ENCODE results near the gene CD38.
"Not testable (repeated sequence)": the region's sequence is repeated elsewhere in the genome, so short reads cannot be mapped to it uniquely, and the experiment has no call there.

Gene CD38

DNA sequence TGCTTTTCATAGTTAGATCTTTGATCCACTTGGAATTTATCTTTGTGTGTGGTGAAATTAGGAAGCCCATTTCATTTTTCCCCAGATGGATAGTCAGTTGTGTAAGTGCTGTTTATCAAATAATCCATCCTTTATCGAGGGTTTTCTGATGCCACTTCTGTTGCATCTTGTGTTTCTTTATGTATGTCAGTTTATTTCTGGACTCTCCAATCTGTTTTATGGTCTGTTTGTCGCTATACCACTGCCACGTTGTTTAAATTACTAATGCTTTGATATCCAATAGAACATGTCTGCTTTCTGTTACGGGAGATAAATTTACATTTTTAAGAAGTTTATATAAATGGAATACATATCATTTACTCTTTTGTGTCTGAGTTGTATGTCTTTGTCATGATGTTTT, 21.0 kb downstream of the CD38 start:
- no peak for DNase-seq (ENCODE audit: low read depth)

DNA sequence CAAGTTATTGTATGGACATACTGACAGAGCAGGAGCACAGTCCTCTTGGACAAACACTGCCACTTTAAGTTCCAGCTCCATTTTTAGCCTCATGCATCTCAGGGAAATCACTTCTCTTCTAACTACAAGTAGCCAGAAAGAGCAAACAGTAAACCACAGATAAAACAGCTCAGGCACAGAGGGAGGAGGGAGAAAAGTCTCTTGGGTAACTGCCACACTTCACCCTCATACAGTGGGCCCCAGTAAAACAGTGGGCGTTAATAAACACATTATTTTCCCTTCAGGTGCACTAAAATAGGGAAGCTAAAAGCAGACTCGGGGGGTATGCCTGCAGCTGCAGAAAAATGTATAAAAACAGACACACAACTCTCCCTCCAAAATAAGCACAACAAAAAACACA, 21.6 kb downstream of the CD38 start:
- DNase-seq (ENCODE audit: low read depth) = no peak

DNA sequence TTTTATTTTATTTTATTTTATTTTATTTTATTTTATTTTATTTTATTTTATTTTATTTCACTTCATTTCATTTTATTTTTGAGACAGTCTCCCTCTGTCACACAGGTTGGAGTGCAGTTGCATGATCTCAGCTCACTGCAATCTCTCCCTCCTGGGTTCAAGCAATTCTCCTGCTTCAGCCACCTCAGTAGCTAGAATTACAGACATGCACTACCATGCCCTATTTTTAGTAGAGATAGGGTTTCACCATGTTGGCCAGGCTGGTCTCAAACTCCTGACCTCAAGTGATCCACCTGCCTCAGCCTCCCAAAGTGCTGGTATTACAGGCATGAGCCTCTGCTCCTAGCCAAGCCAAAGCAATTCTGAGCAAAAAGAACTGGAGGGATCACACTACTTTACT, 24.4 kb downstream of the CD38 start:
- not testable (repeated sequence) for DNase-seq (ENCODE audit: low read depth)

DNA sequence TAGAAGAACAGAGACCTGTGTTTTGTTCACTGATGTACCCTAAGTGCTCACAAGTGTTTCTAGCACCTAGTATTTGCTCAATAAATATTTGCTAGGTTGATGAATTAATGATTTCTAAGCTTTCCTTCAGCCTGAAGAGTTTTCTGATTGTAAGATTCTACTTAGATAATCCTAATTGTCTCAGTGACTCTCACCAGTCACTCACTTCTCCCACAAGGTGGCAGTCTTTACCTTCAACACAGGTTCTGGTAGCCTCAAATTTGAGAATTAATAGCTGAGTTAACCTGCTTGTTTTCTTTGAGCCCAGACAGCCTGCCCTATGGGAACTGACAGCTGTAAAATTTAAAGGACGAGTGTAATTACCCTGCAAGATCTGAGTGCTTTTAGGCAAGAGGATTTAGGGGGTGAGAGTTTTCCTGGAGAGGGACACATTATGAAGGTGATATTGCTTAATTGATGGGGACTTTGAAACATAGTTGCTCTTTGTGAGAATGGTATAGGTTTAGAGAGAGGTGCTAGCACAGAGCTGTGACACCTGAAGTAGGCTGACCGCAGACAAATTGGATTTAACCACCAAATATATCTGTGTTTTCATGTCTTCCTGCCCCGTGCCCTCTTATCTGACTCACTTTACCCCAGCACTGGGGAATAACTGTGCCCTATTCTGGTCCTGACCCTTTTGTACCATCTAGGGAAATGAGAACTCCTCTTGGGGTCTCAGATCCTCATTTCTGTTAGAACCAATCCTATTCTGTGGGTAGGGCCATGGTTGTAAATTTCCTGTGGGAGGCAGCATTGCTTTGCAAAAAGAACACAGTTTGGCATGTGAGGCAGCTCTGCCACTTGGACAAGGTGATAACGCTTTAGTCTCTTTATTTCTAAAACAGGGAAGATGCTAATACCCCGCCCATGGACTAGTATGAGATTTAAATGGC, 27.7 kb downstream of the CD38 start:
- DNase-seq (ENCODE audit: low read depth) = no peak

DNA sequence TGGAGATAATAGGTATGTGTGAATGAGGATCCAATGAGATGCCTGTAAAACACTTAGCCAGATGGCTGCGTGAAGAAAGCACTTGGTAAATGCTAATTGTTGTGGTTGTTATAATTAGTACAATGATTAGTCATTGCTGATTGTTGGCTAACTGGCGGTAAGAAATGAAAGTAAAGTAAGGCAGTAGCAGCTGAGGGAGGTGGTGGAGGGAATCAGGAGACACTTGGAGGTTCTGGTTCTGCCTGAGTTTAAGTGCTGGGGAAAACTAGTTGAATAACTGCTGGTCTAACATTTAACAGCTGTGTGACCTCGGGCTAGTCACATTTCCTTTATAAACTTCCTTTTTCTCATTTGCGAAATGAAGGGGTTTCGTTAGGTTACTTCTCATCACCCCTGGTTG, 30.9 kb downstream of the CD38 start:
- no peak for DNase-seq (ENCODE audit: low read depth)

DNA sequence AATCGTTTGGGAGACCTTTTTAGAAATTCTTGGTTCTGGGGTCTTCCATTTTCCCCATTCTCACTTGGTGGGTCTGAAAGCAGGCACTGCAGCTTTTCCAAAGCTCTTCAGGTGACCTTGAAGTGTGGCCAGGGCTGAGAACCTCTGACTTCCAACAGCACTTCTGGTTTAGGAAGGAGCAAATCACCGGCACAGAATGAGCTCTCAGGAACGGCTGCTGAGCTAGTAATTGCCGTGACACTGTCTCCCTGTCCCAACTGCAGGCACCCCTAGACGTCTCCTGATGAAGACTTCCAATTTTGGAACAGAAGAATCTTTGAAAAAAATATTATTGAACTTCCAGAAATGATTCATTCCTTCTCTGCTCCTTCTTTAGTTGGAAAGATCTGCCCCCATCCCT, 31.3 kb downstream of the CD38 start:
- no peak for DNase-seq (ENCODE audit: low read depth)

DNA sequence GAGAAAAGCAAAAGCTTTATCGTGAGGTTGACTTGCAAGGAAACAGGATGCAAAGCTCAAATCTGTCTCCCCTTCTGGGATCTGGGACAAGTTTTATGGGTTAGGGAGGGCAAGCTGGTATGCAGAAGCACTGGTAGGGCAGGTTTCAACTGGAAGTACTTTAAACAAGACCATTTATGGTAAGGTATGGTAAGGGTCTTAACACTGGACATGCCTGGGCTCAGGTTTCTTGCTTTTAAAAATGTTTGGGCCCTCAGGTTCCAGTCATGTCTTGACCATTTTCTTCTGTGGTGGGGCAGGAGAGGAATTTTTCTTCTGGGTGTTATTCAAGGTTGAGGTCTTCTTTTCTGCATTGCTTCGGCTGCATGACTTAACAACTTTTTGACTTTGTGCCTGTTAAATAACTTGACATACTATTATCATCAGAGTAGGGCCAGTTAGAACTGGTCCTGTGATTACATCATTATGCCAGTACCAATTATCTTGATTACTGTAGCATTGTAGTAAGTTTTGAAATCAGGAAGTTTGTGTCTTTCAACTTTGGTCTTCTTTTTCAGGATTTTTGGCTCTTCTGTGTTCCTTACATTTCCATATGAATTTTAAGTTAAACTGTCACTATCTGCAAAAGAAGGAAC, 33.7 kb downstream of the CD38 start:
- no peak for DNase-seq (ENCODE audit: low read depth)

DNA sequence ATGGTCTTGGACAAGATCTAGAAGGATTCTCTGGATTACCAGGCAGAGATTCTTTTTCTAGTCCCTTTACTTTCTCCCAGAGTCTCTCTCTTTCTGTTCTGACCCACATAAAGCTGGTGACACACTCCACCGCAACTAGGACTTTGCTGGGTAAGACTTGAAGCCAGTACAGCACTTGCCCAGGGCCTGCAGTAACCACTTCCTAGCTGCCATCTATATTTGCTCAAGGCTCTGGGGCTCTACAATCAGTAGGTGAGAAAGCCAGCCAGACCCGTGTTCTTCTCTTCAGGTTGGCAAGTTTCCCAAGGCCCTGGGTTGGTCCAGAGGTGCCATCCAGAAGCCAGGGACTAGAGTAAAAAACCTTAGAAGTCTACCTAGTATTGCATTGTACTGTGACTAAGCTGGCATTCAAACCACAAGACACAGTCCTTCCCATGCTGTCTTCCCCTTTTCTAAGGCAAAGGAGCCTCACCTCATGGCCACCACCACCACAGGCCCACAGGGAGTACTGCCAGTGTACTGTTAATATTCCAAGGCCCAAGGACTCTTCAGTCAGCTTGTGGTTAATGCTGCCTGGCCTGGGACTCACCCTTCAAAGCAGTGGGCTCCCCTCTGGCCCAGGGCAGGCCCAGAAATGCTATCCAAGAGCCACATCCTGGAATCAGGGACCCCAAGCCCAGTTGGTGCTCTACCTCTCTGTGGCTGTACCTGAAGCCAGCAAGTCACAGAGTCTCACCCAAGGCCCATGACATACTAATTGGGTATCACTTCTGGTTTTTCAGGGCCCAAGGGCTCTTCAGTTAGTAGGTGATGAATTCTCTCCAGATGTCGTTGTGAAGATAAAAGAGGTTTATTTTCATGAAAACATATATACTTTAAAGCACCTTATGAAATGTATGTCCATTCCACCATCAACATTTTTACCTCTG, 54.7 kb downstream of the CD38 start:
- DNase-seq (ENCODE audit: low read depth) = no peak

DNA sequence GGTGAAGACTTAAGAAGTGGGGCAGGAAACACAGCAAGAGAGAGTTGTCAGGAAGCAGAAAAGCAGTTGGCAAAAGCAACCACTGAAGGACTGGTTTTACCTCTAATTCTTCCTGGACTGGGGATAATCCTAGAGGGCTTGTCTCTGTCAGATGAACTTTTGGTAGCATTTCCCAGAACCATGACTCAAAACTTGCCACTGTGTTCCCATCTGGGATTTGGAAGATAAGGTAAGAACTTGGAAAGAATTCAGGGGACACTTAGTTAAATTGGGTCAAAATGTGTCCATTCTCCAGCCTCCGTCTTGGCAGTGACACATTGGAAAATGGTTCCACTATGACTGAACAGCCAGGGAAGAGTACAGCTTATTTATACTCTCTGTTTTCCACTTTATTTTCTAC, 55.7 kb downstream of the CD38 start:
- DNase-seq (ENCODE audit: low read depth) = no peak

DNA sequence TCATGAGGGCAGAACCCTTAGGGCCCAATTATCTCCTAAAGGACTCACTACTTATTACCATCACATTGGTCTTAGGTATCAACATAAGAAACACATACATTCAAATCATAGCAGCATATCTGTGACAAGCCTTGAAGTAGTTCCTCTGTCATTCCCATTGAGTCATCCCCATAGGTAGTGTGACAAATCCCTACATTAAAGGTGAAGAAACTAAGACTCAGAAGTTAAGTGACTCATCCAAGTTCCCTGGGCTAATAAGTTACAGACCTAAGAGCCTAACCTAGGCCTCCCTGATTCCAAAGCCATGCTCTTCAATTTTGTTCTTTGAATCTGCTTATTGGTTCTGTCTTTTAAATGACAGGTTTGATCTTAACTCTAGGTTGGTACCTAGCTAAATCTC, 58.2 kb downstream of the CD38 start:
- no peak for DNase-seq (ENCODE audit: low read depth)

DNA sequence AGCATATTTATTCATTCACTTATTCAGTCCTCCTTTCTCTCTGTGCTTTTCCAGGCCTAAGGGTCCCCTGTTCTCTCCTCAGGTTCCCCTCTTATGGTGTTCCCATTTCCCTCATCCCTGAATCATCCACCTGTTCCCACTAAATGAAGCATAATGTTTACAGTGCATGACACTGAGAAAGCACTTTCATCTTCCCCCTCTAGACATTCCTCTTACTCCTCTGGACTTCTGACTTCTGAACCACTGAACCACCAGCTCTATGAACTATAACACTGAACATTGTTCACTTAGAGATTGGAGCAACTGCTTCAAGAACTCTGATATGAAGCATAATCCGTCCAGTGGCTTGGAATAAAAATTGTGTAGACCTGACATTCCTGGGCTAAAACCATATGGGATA, 59.5 kb downstream of the CD38 start:
- no peak for DNase-seq (ENCODE audit: low read depth)

DNA sequence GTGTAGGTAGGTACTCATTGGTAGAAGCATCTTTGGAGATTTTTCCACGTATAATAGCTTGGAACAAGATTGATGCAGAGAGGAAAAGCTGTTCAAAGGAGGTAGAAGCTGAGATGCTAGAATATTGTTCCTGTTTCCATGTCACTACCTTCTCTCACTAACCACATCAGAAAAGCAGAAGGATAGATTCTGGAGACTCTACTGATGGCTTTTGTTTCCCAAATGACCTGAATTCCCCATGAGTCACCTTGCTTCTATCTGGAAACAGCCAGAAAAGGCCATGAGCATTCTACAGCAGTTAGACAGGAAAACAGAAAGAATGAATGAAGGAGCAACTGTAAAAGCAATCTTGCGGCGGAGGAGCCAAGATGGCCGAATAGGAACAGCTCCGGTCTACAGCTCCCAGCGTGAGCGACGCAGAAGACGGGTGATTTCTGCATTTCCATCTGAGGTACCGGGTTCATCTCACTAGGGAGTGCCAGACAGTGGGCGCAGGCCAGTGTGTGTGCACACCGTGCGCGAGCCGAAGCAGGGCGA, 63.1 kb downstream of the CD38 start:
- not testable (repeated sequence) for DNase-seq (ENCODE audit: low read depth)

DNA sequence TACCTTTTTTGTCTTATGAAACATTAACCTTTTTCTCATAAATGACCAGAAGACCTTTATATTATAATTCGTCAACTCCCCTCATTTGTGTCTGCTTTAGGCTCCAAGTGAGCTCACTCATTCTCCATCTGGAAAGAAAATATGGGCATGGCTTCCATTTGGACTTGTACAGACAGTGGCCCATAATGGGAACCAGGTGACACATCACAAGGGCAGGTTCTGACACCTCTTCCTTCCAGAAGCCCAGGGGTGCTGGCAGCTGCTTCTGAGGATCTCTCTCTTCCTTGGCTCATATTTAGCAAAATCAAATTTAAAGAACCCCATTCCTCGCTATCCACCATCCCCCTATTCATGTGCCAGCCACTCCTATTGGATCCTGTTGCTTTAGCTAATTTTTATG, 69.6 kb downstream of the CD38 start:
- no peak for DNase-seq (ENCODE audit: low read depth)

DNA sequence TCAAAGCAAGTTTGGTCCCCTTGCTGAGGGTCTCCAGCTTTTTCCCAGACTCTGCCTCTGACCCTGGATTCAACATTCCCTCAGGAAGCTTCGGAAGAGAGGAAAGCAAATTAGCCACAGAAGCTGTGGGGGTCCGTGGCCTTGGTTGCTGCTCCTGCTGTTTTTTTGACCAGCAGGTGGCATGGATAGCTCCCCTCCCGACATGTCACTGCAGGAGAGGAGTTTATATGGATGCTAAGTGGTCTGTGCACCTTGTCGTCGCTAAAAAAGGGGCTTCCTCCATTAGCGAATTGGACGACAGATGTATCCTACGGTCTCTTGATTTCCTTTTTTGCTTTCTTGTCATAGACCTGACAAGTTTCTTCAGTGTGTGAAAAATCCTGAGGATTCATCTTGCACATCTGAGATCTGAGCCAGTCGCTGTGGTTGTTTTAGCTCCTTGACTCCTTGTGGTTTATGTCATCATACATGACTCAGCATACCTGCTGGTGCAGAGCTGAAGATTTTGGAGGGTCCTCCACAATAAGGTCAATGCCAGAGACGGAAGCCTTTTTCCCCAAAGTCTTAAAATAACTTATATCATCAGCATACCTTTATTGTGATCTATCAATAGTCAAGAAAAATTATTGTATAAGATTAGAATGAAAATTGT, 70.2 kb downstream of the CD38 start:
- DNase-seq (ENCODE audit: low read depth) = no peak

DNA sequence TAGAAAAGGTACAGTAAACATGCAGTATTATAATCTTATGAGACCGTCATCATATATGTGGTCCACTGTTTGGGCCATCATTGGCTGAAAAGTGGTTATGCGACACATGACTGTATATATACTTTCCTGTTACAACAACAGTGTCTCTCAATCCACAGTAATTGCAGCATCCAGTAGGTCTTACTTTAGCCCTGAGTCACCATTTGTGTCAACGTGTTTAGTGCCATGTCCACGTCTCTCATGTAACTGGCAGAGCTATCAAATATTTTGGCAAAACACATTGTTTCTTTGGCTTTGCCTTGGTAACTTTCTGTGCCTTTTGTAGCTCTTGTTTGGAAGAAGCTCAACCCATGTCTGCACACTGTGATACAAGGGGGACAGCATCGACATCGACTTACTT, 73.8 kb downstream of the CD38 start:
- no peak for DNase-seq (ENCODE audit: low read depth)

DNA sequence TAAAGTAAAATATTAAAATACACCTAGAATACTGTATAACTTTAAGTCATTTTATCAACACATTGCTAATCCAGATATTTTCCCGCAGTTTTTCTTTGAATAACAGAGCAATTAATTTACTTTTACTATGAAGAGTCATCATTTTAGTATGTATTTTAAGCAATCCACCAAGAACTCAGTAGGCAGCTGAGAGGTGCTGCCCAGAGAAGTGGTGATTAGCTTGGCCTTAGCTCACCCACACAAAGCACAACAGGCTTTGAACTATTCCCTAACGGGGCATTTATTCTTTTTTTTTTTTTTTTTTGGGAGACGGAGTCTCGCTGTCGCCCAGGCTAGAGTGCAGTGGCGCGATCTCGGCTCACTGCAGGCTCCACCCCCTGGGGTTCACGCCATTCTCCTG, 74.4 kb downstream of the CD38 start:
- no peak for DNase-seq (ENCODE audit: low read depth)

DNA sequence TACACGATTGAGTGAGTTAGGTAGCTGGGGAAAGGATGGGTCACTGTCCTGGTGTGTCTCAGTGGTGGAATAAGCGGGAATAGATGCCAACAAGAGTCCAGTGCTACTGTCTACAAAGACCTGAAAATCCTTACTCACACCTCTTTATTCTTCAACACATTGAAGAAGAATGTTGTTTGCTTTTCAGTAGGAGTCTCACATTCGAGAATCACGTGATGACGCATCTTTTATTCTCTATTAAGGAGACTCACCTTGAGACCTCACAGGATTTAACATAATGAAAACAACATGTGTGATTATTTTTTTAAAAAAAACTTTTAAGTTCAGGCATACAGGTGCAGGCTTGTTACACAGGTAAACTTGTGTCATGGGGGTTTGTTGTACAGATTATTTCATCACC, 75.2 kb downstream of the CD38 start:
- DNase-seq (ENCODE audit: low read depth) = no peak

DNA sequence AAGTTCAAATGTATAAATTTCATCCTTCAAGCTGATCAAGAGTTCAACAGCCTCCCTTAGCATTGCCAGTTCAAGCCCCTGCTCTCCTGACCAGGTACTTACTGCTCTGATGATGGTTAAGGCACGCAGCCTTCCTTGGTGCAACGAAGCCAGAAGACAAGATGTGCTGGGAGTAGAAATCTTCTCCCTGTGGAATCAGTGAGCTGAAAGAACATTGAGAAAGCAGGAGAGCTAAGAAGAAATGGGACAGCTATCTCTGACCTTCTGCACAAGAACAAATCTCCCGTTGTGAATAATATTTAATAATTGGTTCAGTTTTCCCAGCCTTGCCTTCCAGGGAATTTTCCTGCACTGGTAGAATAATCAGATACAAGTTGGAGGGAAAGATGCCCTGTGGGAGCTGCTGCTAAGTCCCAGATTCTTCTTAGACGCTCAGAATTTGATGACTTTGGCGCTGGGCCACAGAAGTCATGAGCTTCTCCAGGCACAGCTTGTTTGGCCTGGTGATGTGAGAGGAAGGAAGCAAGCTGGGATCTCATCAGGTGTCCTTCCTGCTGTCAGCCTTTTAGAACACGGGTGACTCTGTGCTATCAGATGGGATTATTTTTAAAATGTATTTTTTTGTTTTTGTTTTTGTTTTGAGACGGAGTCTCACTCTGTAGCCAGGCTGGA, 77.8 kb downstream of the CD38 start:
- DNase-seq (ENCODE audit: low read depth) = no peak

DNA sequence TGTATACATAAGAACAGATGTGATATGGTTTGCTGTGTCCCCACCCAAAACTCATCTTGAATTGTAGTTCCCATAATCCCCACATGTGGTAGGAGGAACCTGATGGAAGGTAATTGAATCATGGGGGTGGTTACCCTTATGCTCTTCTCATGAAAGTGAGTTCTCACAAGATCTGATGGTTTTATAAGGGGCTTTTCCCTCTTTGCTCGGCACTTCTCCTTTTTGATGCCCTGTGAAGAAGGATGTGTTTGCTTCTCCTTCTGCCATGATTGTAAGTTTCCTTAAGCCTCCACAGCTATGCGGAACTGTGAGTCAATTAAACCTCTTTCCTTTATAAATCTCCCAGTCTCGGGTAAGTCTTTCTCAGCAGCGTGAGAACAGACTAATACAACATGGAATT, 83.1 kb downstream of the CD38 start:
- not testable (repeated sequence) for DNase-seq (ENCODE audit: low read depth)

DNA sequence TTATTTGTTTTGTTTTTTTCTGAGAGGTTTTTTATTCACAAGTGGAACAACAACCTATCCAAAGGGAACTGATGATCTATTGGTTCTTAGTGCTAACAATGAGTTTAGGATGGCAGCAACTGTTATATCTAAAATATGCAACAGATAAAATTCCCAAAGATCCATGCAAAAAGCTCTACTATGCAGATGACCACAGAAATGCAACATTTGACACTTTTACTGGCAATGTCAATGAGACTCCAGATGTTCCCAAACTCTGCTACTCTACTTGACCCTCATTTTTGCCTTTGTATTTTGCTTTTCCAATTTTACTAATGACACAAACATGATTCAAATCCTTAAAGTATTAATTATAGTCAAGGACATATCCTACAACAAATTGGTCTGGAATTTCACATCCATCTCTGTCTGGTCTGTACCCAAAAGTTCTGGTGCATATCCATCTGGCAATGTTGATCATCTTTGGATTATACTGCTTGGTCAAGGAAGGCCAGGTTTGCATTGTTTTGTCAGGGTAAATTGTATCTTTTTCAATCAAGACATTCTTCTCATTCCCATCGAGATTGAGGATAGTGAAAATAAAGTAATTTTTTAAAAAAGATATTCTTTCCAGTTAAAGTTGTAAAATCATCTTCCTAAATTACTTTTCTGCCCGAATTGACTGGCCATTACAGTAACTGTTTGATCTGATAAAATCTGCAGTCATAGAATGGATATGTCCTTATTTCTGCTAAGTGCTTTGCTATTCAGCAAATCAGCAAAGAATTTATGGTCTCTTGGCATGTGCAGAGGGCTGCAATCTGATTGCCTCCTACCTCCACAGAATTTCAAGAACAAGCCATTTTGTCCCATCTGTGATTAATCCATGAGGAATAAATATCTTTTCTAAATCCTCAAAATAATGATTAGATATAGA, 86.8 kb downstream of the CD38 start:
- DNase-seq (ENCODE audit: low read depth) = no peak

Measured in stimulated activated CD8-positive, alpha-beta memory T cell treated with anti-CD3 and anti-CD28 coated beads, Interleukin-7, amount 100 ng/mL, for 24 hours (primary cell).